Loucy (cell line): Measurements from ENCODE around the gene PAPSS2.

ENCODE experiments used
- H2AFZ ChIP-seq: fragments of 200-600 bp; sonication (generic); 2 replicates; pipeline ENCODE4 v1.6.0; 2016; ENCODE audit warnings: antibody characterized with exemption, mild to moderate bottlenecking, low read length, moderate library complexity
- H3F3A ChIP-seq: fragments of 200-600 bp; 2 replicates; pipeline ENCODE4 v1.6.0; 2016; ENCODE audit warnings: antibody characterized with exemption, low read depth, mild to moderate bottlenecking
- H3K27me3 ChIP-seq: fragments of 200-600 bp; sonication (generic); 2 replicates; pipeline ENCODE4 v1.6.1; 2014; ENCODE audit warnings: low read length, mild to moderate bottlenecking; ENCODE audit not compliant: insufficient read depth, poor library complexity, severe bottlenecking
- H3K36me3 ChIP-seq: fragments of 200-600 bp; sonication (generic); 2 replicates; pipeline ENCODE4 v1.6.1; 2016; ENCODE audit warnings: low read length; ENCODE audit not compliant: insufficient read depth
- H3K4me1 ChIP-seq: fragments of 200-600 bp; sonication (generic); 2 replicates; pipeline ENCODE4 v1.5.1; 2014; ENCODE audit warnings: low read length, mild to moderate bottlenecking; ENCODE audit not compliant: insufficient read depth, poor library complexity, severe bottlenecking
- H3K4me2 ChIP-seq: fragments of 200-600 bp; sonication (generic); 2 replicates; pipeline ENCODE4 v1.6.0; 2014; ENCODE audit warnings: antibody characterized with exemption, low read length, low read depth, mild to moderate bottlenecking; ENCODE audit not compliant: poor library complexity, severe bottlenecking
- H3K4me3 ChIP-seq: fragments of 200-600 bp; sonication (generic); 2 replicates; pipeline ENCODE4 v1.5.1; 2014; ENCODE audit warnings: low read length, mild to moderate bottlenecking, mixed read lengths; ENCODE audit not compliant: poor library complexity, severe bottlenecking
- H3K79me2 ChIP-seq: fragments of 200-600 bp; sonication (generic); 2 replicates; pipeline ENCODE4 v1.6.1; 2014; ENCODE audit warnings: low read length; ENCODE audit not compliant: insufficient read depth
- H3K9ac ChIP-seq: fragments of 200-600 bp; sonication (generic); 2 replicates; pipeline ENCODE4 v1.6.0; 2014; ENCODE audit warnings: mild to moderate bottlenecking, low read depth, low read length, moderate library complexity; ENCODE audit not compliant: poor library complexity, severe bottlenecking
- H3K9me2 ChIP-seq: fragments of 200-600 bp; sonication (generic); replicated peaks from 2 replicates; pipeline ENCODE4 v1.6.1; 2016; ENCODE audit warnings: low read depth, low read length, mixed read lengths
- H3K9me3 ChIP-seq: fragments of 200-600 bp; sonication (generic); 2 replicates; pipeline ENCODE4 v1.6.1; 2014; ENCODE audit warnings: mild to moderate bottlenecking, antibody characterized with exemption, low read length, low read depth; ENCODE audit not compliant: insufficient read depth
- H4K20me1 ChIP-seq: fragments of 200-600 bp; sonication (generic); 2 replicates; pipeline ENCODE4 v1.6.0; 2014; ENCODE audit warnings: antibody characterized with exemption, low read length, mild to moderate bottlenecking; ENCODE audit not compliant: insufficient read depth, poor library complexity, severe bottlenecking
- EZH2phosphoT487 ChIP-seq: fragments of 200-600 bp; IDR thresholded peaks from 2 replicates; pipeline ENCODE4 v1.6.1; 2018; ENCODE audit warnings: antibody characterized with exemption, mild to moderate bottlenecking, moderate library complexity, borderline replicate concordance
- TF ChIP-seq, protein P1 (sequence below): fragments of 200-600 bp; sonication (generic); conservative IDR thresholded peaks from 2 replicates; pipeline ENCODE4 v1.5.1; 2014; ENCODE audit warnings: mild to moderate bottlenecking, antibody characterized with exemption, low read length

PAPSS2 gene

DNA sequence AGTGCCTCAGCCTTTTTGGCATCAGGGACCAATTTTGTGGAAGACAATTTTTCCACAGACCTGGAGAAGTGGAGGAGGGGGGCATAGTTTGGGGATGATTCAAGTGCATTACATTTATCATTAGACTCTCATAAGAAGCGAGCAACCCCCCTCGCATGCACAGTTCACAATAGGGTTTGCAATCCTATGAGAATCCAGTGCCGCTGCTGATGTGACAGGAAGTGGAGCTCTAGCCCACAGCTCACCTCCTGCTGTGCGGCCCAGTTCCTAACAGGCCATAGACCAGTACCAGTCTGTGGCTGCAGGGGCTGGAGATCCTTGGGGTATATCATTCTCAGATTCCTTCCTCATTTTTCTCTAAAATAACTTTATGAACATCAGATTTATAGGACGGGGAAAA is 107.6 kb downstream of the PAPSS2 start:
- Histone ChIP-seq H3K9ac (no peak overlapping the region), H3K79me2 (no peaks in the 10 kb centered on the region), H3K4me1 (peaks cover 10% of the 10 kb centered on the region), H3F3A (no peaks in the 10 kb centered on the region), H3K9me3 (no peaks in the 10 kb centered on the region), H4K20me1 (peaks cover 7% of the 10 kb centered on the region), H3K27me3 (no peaks in the 10 kb centered on the region), H2AFZ (no peak overlapping the region), H3K36me3 (peaks cover 67% of the 10 kb centered on the region; the same call in 1 of the 2 replicates), H3K4me2 (no peak overlapping the region), H3K4me3 (no peak overlapping the region), H3K9me2 (no peaks in the 10 kb centered on the region)
- TF ChIP-seq, protein P1, sequence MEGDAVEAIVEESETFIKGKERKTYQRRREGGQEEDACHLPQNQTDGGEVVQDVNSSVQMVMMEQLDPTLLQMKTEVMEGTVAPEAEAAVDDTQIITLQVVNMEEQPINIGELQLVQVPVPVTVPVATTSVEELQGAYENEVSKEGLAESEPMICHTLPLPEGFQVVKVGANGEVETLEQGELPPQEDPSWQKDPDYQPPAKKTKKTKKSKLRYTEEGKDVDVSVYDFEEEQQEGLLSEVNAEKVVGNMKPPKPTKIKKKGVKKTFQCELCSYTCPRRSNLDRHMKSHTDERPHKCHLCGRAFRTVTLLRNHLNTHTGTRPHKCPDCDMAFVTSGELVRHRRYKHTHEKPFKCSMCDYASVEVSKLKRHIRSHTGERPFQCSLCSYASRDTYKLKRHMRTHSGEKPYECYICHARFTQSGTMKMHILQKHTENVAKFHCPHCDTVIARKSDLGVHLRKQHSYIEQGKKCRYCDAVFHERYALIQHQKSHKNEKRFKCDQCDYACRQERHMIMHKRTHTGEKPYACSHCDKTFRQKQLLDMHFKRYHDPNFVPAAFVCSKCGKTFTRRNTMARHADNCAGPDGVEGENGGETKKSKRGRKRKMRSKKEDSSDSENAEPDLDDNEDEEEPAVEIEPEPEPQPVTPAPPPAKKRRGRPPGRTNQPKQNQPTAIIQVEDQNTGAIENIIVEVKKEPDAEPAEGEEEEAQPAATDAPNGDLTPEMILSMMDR, result no peak
- no peak for TF ChIP-seq EZH2phosphoT487

DNA sequence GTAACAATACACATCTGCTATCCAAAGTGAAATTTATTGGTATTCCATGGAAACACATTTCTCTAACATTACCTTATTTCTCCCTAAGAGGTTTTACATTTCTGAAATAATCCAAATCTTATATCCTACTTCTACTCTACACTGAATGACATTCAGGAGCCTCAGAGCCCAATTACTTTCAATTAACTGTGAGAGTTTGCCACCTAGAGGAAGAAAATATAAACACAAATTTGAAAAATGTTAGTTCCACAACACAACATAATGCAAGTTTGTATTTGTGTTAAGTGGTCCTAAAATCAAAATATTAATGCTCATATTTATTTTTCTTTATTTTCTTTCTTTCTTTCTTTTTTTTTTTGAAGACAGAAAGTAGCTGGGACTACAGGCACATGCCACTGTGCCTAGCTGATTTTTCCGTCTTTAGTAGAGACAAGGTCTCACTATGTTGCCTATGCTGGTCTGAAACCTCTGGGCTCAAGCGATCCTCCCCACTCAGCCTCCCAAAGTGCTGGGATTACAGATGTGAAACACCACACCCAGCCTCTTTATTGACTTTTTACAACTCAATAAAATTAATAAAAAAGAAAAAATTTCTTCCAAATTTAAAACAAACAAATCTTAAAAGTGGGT is 112.3 kb downstream of the PAPSS2 start:
- Histone ChIP-seq H3F3A (no peaks in the 10 kb centered on the region), H4K20me1 (peaks cover 8% of the 10 kb centered on the region), H3K9ac (no peak overlapping the region), H2AFZ (no peak overlapping the region), H3K4me2 (no peak overlapping the region), H3K27me3 (no peaks in the 10 kb centered on the region), H3K9me2 (no peaks in the 10 kb centered on the region), H3K9me3 (no peaks in the 10 kb centered on the region), H3K79me2 (no peaks in the 10 kb centered on the region), H3K4me3 (no peak overlapping the region), H3K4me1 (peaks cover 10% of the 10 kb centered on the region), H3K36me3 (peaks cover 75% of the 10 kb centered on the region; the same call in 1 of the 2 replicates)
- TF ChIP-seq, protein P1, result peak; percentile 75
- TF ChIP-seq EZH2phosphoT487, result no peak

DNA sequence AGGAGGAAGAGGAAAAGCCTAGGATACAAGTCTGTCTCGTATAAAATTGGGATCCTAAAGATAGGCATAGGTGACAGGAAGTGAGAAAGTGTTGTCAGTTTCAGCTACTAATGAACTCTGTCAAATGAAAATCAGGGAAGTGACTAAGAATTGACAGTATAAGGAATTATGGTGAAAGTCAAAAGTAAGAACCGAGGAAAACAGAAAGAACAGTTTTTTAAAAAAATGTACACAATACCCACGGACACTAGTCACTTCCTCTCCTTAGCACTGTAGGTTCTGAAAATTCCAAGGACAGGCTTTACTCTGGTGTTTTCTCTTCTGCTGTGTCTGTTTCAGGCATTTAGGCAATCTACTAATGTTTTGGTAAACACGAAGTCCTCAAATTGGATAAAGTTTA is 116.1 kb downstream of the PAPSS2 start:
- Histone ChIP-seq H4K20me1 (peaks cover 8% of the 10 kb centered on the region), H2AFZ (no peak overlapping the region), H3K4me1 (no peaks in the 10 kb centered on the region), H3F3A (no peaks in the 10 kb centered on the region), H3K9me3 (no peaks in the 10 kb centered on the region), H3K79me2 (peaks cover 6% of the 10 kb centered on the region; the same call in 1 of the 2 replicates), H3K27me3 (no peaks in the 10 kb centered on the region), H3K9me2 (no peaks in the 10 kb centered on the region), H3K4me2 (no peak overlapping the region), H3K9ac (no peak overlapping the region), H3K36me3 (peaks cover 72% of the 10 kb centered on the region), H3K4me3 (no peak overlapping the region)
- TF ChIP-seq, protein P1, result no peak
